ENCODE data around the gene ACAA1. TPM values are rescaled to one million over a fixed set of nuclear protein-coding genes. Genes with fewer than 3 reads are reported as not detected.

Gene ACAA1
- total RNA-seq, 1 donor from 2014 or later, result 81.7 TPM

DNA sequence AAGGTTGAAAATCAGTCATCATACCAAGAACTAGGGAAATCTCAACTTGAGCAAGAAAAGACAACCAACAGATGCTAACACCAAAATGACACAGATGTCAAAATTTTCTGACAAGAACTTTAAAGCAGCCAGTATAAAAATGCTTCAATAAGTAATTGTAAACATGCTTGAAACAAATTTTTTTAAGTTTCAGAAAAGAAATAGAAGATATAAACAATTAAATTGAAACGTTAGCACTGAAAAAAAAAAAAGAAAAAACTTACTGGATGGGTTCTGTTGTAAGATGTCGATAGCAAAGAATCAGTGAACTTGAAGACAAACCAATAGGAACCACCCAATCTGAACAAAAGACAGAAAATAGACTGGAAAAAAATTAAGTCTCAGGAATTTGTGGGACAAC, 9.6 kb upstream of the ACAA1 start:
- intact Hi-C loops (cut with DNase I), result no loop called here
- H3K9me3 ChIP-seq, result no peaks in the 10 kb centered on the region
- H3K27me3 ChIP-seq, result no peaks in the 10 kb centered on the region
- H3K4me3 ChIP-seq, result no peak overlapping the region
- ATAC-seq (no peak), DNase-seq (no peak)
- H3K27ac ChIP-seq, result no peak overlapping the region
- peaks cover 2% of the 10 kb centered on the region for H3K36me3 ChIP-seq
- TF ChIP-seq, protein P1, sequence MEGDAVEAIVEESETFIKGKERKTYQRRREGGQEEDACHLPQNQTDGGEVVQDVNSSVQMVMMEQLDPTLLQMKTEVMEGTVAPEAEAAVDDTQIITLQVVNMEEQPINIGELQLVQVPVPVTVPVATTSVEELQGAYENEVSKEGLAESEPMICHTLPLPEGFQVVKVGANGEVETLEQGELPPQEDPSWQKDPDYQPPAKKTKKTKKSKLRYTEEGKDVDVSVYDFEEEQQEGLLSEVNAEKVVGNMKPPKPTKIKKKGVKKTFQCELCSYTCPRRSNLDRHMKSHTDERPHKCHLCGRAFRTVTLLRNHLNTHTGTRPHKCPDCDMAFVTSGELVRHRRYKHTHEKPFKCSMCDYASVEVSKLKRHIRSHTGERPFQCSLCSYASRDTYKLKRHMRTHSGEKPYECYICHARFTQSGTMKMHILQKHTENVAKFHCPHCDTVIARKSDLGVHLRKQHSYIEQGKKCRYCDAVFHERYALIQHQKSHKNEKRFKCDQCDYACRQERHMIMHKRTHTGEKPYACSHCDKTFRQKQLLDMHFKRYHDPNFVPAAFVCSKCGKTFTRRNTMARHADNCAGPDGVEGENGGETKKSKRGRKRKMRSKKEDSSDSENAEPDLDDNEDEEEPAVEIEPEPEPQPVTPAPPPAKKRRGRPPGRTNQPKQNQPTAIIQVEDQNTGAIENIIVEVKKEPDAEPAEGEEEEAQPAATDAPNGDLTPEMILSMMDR (IDR thresholded peaks at IDR 0.05), result no peak
- peaks cover 6% of the 10 kb centered on the region for H3K4me1 ChIP-seq

DNA sequence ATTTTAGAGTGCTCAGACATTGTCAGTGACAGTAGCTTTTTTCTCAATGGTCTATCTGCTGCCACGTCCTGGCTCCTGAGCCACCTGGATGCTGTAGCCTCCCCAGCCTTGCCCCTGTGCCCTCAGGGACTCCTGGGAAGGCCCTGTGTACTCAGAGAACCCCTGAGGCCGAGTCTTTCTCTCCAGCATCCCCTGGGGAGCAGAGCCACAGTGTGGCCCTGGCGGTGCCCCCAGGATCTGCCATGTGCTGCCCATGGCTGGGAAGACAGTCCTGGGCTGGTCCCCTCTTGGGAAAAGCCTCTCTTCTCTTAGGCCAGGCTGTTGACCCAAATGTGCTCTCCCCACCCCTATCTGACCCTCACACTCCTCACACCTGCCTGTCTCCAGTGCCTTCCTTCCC, 6.6 kb upstream of the ACAA1 start:
- H3K36me3 ChIP-seq, result peaks cover 13% of the 10 kb centered on the region
- TF ChIP-seq, protein P1 (IDR thresholded peaks at IDR 0.05), result no peak
- ATAC-seq, result no peak
- H3K27ac ChIP-seq, result no peak overlapping the region
- intact Hi-C loops (cut with DNase I), result no loop called here
- H3K9me3 ChIP-seq, result no peaks in the 10 kb centered on the region
- no peaks in the 10 kb centered on the region for H3K27me3 ChIP-seq
- peaks cover 14% of the 10 kb centered on the region for H3K4me1 ChIP-seq
- no peak for DNase-seq
- no peak overlapping the region for H3K4me3 ChIP-seq

DNA sequence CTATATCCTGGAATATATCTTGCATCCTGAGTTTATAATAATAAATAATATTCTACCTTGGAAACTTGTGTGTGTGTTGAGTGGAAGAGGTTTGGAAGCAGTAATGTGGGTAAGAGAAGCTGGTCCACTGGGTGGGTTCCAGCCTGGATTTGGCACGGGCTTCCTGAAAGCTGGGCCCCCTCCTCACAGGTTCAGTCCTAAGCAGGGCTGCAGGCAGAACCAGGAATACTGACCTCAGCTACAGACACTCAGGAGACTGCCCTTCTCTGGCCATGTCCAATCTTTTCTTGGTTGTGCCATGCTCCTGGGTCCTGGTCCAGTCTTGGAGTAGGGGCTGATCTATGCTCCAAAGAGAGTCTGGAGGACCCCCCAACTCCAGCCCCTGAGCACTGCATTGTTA, 6.0 kb upstream of the ACAA1 start:
- peaks cover 18% of the 10 kb centered on the region for H3K4me1 ChIP-seq
- no peak overlapping the region for H3K27ac ChIP-seq
- intact Hi-C loops (cut with DNase I), result no loop called here
- TF ChIP-seq, protein P1 (IDR thresholded peaks at IDR 0.05), result no peak
- H3K9me3 ChIP-seq, result no peaks in the 10 kb centered on the region
- no peaks in the 10 kb centered on the region for H3K27me3 ChIP-seq
- peaks cover 13% of the 10 kb centered on the region for H3K36me3 ChIP-seq
- ATAC-seq (no peak), DNase-seq (no peak)
- no peak overlapping the region for H3K4me3 ChIP-seq

DNA sequence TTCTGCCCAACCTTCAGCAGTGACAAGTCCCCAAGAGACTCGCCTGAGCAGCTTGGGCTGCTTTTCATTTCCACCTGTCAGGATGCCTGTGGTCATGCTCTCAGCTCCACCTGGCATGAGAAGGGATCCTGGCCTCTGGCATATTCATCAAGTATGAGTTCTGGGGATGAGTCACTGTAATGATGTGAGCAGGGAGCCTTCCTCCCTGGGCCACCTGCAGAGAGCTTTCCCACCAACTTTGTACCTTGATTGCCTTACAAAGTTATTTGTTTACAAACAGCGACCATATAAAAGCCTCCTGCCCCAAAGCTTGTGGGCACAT, 5.0 kb upstream of the ACAA1 start:
- TF ChIP-seq, protein P1 (IDR thresholded peaks at IDR 0.05), result no peak

DNA sequence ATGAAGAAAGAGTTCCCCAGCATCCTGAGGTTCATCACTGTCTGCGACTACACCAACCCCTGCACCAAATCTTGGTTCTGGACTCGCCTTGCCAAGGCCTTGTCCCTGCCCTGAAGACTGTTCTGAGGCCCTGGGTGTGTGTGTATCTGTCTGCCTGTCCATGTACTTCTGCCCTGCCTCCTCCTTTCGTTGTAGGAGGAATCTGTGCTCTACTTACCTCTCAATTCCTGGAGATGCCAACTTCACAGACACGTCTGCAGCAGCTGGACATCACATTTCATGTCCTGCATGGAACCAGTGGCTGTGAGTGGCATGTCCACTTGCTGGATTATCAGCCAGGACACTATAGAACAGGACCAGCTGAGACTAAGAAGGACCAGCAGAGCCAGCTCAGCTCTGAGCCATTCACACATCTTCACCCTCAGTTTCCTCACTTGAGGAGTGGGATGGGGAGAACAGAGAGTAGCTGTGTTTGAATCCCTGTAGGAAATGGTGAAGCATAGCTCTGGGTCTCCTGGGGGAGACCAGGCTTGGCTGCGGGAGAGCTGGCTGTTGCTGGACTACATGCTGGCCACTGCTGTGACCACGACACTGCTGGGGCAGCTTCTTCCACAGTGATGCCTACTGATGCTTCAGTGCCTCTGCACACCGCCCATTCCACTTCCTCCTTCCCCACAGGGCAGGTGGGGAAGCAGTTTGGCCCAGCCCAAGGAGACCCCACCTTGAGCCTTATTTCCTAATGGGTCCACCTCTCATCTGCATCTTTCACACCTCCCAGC, 4.4 kb upstream of the ACAA1 start:
- ATAC-seq, result no peak
- intact Hi-C loops (cut with DNase I), result no loop called here
- DNase-seq, result no peak
- TF ChIP-seq, protein P1 (IDR thresholded peaks at IDR 0.05), result no peak
- Histone ChIP-seq H3K9me3 (no peaks in the 10 kb centered on the region), H3K4me3 (no peak overlapping the region), H3K36me3 (peaks cover 13% of the 10 kb centered on the region), H3K27ac (no peak overlapping the region), H3K4me1 (peaks cover 22% of the 10 kb centered on the region), H3K27me3 (no peaks in the 10 kb centered on the region)

More for the DNA sequence above, 5.0 kb upstream of the ACAA1 start:
- no peak for DNase-seq
- Histone ChIP-seq H3K36me3 (peaks cover 13% of the 10 kb centered on the region), H3K4me3 (no peak overlapping the region), H3K9me3 (no peaks in the 10 kb centered on the region), H3K27ac (no peak overlapping the region), H3K27me3 (no peaks in the 10 kb centered on the region), H3K4me1 (peaks cover 22% of the 10 kb centered on the region)
- intact Hi-C loops (cut with DNase I), result no loop called here
- no peak for ATAC-seq
